Heart left ventricle (tissue), 16 donors: ENCODE data around the gene STIMATE. TPM values are rescaled to one million over a fixed set of nuclear protein-coding genes. Genes with fewer than 3 reads are reported as not detected.

Source experiments
- ATAC-seq, 4 donors: fragments of 200-7000 bp; cut with Tn5 transposase; one replicate each; pipeline ENCODE4 v1.9.1; 2020 to 2022; ENCODE audit warnings: moderate library complexity in 4 of 4, mild to moderate bottlenecking in 3 of 4, moderate number of reproducible peaks in 1 of 4
- DNase-seq, 5 donors: peaks; one replicate each; pipeline ENCODE4 v3.0.0-alpha.2; 2020
- H3K27ac ChIP-seq, 12 donors: fragments of 200-600 bp; sonication (generic) in 4 of 12; one replicate each; pipeline versions ENCODE4 v1.5.0 to v1.8.0; 2016 to 2022; ENCODE audit warnings: mild to moderate bottlenecking in 2 of 12
- H3K27me3 ChIP-seq, 9 donors: fragments of 200-600 bp; sonication (generic) in 2 of 9; one replicate each; pipeline versions ENCODE4 v1.5.1 to v1.8.0; 2016 to 2022; ENCODE audit warnings: mild to moderate bottlenecking in 3 of 9
- H3K36me3 ChIP-seq, 9 donors: fragments of 200-600 bp; sonication (generic) in 2 of 9; one replicate each; pipeline versions ENCODE4 v1.5.0 to v1.8.0; 2018 to 2022; ENCODE audit warnings: mild to moderate bottlenecking in 2 of 9
- H3K4me1 ChIP-seq, 12 donors: fragments of 200-600 bp; sonication (generic) in 4 of 12; one replicate each; pipeline versions ENCODE4 v1.5.0 to v1.8.0; 2016 to 2022; ENCODE audit warnings: mild to moderate bottlenecking in 3 of 12
- H3K4me3 ChIP-seq, 12 donors: fragments of 200-600 bp; sonication (generic) in 4 of 12; one replicate each; pipeline versions ENCODE4 v1.5.0 to v1.8.0; 2017 to 2022; ENCODE audit warnings: mild to moderate bottlenecking in 9 of 12, moderate library complexity in 4 of 12
- H3K9me3 ChIP-seq, 12 donors: fragments of 200-600 bp; sonication (generic) in 4 of 12; one replicate each; pipeline versions ENCODE4 v1.5.0 to v1.8.0; 2016 to 2022; ENCODE audit warnings: mild to moderate bottlenecking in 1 of 12
- CTCF ChIP-seq, 12 donors: fragments of 200-600 bp; sonication (generic) in 4 of 12; IDR thresholded peaks; one replicate each; pipeline versions ENCODE4 v1.5.0 to v1.8.0; 2018 to 2022; ENCODE audit warnings: antibody characterized with exemption in 12 of 12, mild to moderate bottlenecking in 5 of 12
- POLR2A ChIP-seq, 2 donors: fragments of 450-650 bp; IDR thresholded peaks; one replicate each; pipeline ENCODE4 v1.6.1; 2017; ENCODE audit warnings: antibody characterized with exemption in 2 of 2, mild to moderate bottlenecking in 2 of 2, moderate library complexity in 2 of 2
- WGBS, 4 donors: extraction: QIAGEN DNeasy Blood & Tissue Kit in 2 of 4; methylation state at CpG; one replicate each; pipeline versions ENCODE4 v1.1.5 to v1.1.7; 2013 to 2018; 5-methylcytosine and 5-hydroxymethylcytosine counted together
- intact Hi-C, 10 donors: fragments of 100-400 bp; cut with DNase I; formaldehyde crosslinking; loops; one replicate each; pipeline versions ENCODE4 v1.11.1 to v1.14.2; 2022
- polyA plus RNA-seq, 2 donors: library from polyadenylated mRNA; stranded (reverse); fragments of 200-250 nt; gene quantifications; one replicate each; pipeline ENCODE4 v1.2.3, GENCODE V29; 2013
- total RNA-seq, 9 donors: library from RNA; depleted of rRNA in 2 of 9; stranded (reverse); fragments of >200 nt in 2 of 9; fragmentation: NEBNext Ultra II Directional in 3 of 9; extraction: Animal tissue kit (Norgen Biotek cat#: 25700) in 3 of 9; gene quantifications; one replicate each; pipeline versions ENCODE4 v1.1.0 to v1.2.4, GENCODE V29; 2016 to 2023
- donor health status: ischemic (EF 13 %, LVEDD 7.1; RV severe dilation, severe dysfunction).
- donor health status: healthy with polysubstance abuse.
- donor health status: DM: no; HTN: yes; CAD: no.
- donor health status: DM: no; HTN: no; CAD: no.
- donor health status: ischemic (EF 25% LVEDD 6.9; RV normal size, moderate dysfunction).
- donor health status: ischemic (EF 25% LVEDD 5.7; RV mildly dilated, moderate dysfunction).
- donor health status: healthy.
- donor health status: DM: yes; HTN: yes; CAD: no.
- donor health status: ischemic (EF 35%, LVEDD 5.7; RV mildly dilated, moderate dysfunction).
- donor health status: nonischemic (EF 11% LVEDD 7.7; RV severe dilation, severe dysfunction).
- donor health status: DM: yes; HTN: yes; CAD: no.
- donor health status: PGD.
- donor health status: ischemic (EF 29% LVEDD 5.4; RV normal size, mild dysfunction).
- donor health status: nonischemic (EF 23%, LVEDD 6.1; RV moderate dilation, normal function).

STIMATE gene
- total and polyA plus RNA-seq, 11 donors: 3.4 to 17.1 (median 9.4) TPM

DNA sequence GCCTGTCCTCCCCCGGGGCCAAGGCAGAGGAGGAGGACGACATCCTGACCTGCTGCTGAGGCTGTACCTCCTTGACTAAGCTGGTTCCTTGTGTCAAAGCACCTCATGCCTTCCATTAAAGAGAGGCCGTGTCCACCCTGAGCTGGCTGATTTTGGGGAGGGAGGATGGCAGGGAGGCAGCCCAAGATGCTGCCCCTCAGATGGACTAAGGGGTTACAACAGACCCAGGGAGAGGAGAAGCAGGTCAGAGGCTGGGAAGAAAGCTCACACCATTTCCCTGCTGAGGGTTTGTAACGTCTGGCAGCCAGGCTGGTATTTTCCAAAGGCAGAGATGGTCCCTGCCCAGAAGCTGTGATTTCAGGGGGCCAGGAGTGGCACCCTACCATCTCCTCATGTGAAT is 105.4 kb downstream of the STIMATE start:
- Histone ChIP-seq H3K27ac (no peak overlapping the region), H3K4me1 (no peaks in the 10 kb centered on the region), H3K27me3 (no peaks in the 10 kb centered on the region), H3K36me3 (no peaks in the 10 kb centered on the region), H3K9me3 (no peaks in the 10 kb centered on the region), H3K4me3 (no peak overlapping the region)
- peak in 1 of 5 donors; percentile 27 for DNase-seq
- intact Hi-C loops: no loop called here
- WGBS, 4 donors: 76 to 92% (median 81%) methylated on average over 2 to 4 of the region's 4 CpGs; no CpG with 5 or more reads in 1 of the 4 donors
- TF ChIP-seq POLR2A (IDR thresholded peaks at IDR 0.05): no peak
- TF ChIP-seq CTCF (IDR thresholded peaks at IDR 0.05): no peak
- no peak for ATAC-seq

- Histone ChIP-seq H3K4me3 (no peak overlapping the region), H3K27me3 (no peaks in the 10 kb centered on the region), H3K9me3 (no peaks in the 10 kb centered on the region), H3K27ac (no peak overlapping the region), H3K4me1 (no peaks in the 10 kb centered on the region), H3K36me3 (no peaks in the 10 kb centered on the region)
- WGBS, 4 donors: 77 to 84% (median 79%) methylated on average over 11 to 12 of the region's 12 CpGs
- ATAC-seq (no peak), DNase-seq (peak in 1 of 5 donors; percentile 14)
- intact Hi-C loops: no loop called here
- TF ChIP-seq CTCF (IDR thresholded peaks at IDR 0.05) (no peak), POLR2A (IDR thresholded peaks at IDR 0.05) (no peak)
Measured at GRCh38 chr3:52791366-52791765, 106.0 kb downstream of the STIMATE start.

GRCh38 chr3:52790741-52791140 is 106.6 kb downstream of the STIMATE start:
- intact Hi-C loops: no loop called here
- H3K4me3 ChIP-seq: no peak overlapping the region
- 88 to 92% (median 89%) methylated on average over 8 to 13 of the region's 13 CpGs for WGBS, 4 donors

DNA sequence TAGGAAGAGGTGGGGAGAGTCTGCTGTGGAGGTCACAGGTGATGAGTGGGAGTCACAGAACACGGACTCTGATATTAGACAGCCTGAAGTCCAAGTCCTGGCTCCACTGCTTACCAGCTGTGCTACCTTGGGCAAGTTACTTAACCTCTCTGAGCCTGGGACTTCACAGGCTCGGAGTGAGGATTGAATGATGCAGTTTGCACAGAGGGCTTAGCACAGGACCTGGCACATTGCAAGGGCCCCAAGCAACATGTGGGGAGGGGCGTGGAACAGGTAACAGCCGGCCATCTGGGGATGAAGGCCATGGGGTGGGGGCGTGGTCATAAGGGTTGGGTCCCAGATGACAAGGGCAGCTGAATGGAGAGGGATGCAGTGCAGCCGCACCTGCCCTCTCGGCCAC is 107.0 kb downstream of the STIMATE start:
- WGBS, 4 donors: 81 to 93% (median 84%) methylated on average over 7 of the region's 7 CpGs
- Histone ChIP-seq H3K4me1 (no peaks in the 10 kb centered on the region), H3K36me3 (no peaks in the 10 kb centered on the region), H3K4me3 (no peak overlapping the region), H3K9me3 (no peaks in the 10 kb centered on the region), H3K27ac (no peak overlapping the region), H3K27me3 (no peaks in the 10 kb centered on the region)
- DNase-seq (peak in 2 of 5 donors; percentile 2 to 23), ATAC-seq (no peak)
- no peak for TF ChIP-seq POLR2A (IDR thresholded peaks at IDR 0.05)
- no peak for TF ChIP-seq CTCF (IDR thresholded peaks at IDR 0.05)
- intact Hi-C loops: no loop called here

More at GRCh38 chr3:52790741-52791140, 106.6 kb downstream of the STIMATE start:
- DNase-seq (peak in 2 of 5 donors; percentile 13 to 23), ATAC-seq (no peak)
- Histone ChIP-seq H3K27ac (no peak overlapping the region), H3K9me3 (no peaks in the 10 kb centered on the region), H3K36me3 (no peaks in the 10 kb centered on the region), H3K27me3 (no peaks in the 10 kb centered on the region), H3K4me1 (no peaks in the 10 kb centered on the region)
- no peak for TF ChIP-seq CTCF (IDR thresholded peaks at IDR 0.05)
- TF ChIP-seq POLR2A (IDR thresholded peaks at IDR 0.05): no peak
